Head of caudate nucleus (tissue), 42 donors: ENCODE measurements around the gene CLCN5.
A peak's percentile ranks its signal among the peaks of the same experiment; 100 is the strongest.

Source experiments
- DNase-seq, 42 donors: peaks; one replicate each; pipeline versions ENCODE4 v3.0.0 to v3.0.0-alpha.2; 2020 to 2021; ENCODE audit warnings: mixed read lengths in 7 of 42
- intact Hi-C: fragments of 100-400 bp; cut with DNase I; formaldehyde crosslinking; loops from one replicate; pipeline ENCODE4 v1.15.0; 2022

CLCN5 gene

DNA sequence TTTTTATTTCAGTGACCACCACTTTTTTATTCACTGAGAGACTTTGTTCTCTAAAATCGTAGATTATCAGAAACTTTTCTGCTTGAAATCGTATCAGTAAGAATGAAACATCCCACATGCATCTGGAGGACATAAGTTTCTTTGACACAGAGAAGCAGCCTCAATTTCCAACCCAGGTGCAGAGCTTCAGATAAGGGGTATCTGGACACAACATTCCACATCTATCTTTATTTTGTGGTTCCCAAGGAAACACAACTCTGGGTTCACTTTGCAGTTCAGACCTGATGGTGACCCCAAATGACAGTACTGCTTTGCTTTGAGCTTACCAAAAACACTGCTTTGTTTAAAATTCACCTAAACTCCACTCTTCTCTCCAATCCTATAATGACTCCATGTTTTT, 1.3 kb upstream of the CLCN5 start:
- DNase-seq, result no peak
- intact Hi-C loops, result no loop called here

DNA sequence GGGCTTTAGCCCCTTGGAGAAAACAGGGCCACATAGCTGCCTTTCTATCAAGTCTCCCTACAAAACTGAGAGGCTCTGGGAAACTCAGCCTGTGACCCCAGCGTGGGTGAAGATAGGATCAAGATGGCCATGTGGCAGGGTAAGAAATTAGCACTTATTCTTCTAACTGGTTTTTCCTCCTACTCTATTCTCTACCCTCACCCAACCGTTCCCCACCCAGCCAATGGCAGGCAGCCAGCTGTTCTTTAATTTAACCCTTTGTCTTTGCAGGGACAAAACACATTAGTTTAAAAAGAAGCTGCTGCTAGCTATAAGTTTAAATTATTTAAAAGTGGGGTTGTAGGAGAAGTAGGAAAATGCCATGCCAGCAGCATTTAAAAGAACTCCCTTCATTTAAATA, 2.8 kb downstream of the CLCN5 start:
- no peak for DNase-seq

DNA sequence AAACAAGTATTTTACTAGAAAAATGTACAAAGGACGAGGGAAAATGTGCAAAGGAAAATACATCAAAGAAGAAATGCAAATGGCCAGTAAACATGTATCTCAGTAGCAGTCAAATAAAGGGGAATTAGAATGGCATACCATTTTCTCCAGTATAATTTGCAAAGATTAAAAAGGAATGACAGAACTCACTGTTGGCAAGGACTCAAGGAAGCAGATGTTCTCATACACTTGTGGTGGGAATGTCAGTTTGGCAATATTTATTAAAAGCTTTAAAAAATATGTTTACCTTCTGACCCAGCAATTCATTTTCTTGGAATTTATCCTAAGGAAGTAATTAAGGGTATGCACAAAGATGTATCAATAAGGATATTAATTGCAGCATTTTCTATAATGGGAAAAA, 7.6 kb downstream of the CLCN5 start:
- intact Hi-C loops, result no loop called here
- DNase-seq, result no peak

More for the DNA sequence above, 2.8 kb downstream of the CLCN5 start:
- intact Hi-C loops, result no loop called here

DNA sequence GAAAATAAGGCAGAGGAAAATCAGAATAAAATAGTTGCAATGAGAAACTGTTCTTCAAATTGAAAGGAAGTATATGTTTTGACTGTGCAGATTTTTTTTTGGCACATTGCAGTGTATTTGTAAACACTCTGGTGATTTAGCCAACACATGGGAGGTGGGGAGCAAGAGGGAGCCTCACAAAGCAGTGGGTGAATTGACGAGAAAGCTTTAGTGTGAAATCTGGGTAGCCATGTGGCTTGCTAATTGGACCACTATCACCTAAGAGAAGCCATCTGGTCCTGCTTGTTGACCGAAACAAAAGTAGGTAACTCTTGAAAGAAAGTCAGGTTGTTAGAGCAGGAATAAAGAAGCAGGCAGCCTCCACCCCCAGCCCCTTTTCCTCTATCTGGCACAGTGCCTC, 10.4 kb downstream of the CLCN5 start:
- intact Hi-C loops, result no loop called here

DNA sequence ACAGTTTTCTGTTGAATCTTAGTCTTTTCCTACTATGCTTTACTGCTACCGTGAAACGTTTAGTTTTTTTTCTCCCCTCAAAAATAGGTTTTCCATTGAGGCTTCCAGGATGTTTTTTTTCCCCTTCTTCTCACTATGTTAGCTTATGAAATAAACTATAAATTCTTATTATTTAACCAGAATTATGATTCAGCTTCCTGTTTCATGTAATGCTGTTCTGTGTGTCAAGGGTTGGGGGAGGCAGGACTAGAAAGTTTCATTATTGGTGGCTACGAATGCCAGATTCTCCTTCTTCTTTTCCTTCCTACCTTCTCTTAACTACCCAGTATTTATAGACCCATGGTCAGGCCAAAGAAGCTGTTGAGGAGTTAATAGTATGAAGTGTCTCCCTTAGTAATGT, 11.8 kb downstream of the CLCN5 start:
- no peak for DNase-seq
- intact Hi-C loops, result no loop called here

More for the DNA sequence above, 10.4 kb downstream of the CLCN5 start:
- DNase-seq, result peak in 1 of 42 donors; percentile 6

DNA sequence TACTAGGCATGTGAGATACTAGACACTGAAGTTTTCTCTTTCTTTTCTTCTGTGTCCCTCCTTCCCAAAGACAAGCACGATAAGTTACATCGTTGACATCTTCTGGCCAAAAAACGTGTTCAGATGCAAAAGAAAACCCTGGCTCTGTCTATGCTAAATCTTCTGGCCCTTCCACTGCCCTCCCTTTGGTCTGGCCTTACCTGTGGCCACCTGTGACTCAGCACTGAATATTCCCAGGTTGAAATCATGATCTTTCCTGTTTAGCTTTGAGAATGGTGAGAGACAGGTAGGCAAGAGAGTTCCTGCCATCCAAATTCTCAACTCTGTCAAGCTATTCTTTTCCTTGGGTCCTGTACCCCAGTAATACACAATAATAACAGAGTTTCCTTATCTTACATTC, 12.3 kb downstream of the CLCN5 start:
- no peak for DNase-seq
- intact Hi-C loops, result no loop called here

DNA sequence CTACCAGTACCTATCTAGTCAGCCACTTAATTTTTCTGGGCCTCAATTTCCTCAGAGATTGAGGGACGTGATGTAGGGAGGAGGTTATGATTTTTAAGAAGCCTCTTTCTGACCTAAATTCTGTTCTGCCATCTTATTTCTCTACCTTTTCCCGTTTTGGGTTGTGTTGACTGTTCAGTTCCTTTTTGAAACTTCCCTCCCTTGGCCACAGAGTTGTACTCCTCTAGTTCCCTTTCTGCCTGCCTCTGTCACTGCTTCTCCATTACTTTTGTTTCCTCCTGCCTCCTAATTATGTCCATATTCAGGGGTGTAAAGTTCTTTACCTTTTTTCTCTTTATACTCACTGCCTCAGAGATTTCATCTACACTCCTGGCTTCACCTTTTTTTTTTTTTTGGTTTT, 25.4 kb downstream of the CLCN5 start:
- intact Hi-C loops, result no loop called here
- no peak for DNase-seq

DNA sequence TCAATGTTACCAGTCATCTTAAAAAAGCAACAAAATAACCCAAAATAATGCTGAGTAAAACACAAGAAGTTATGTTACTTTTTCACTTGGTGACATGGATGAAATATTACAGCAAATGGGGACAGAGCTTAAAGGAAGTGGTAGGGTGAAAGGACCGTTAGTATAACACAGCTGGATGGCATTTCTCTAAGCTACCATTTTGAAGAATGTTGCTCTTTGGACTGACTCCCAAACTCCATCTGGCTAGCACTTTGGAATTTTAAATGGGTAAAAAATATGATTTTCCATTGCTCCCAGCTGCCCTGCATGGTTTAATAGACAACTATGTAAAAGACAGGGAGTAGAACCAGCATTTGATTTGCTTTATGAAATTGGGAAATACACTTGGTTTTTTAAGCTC, 27.6 kb downstream of the CLCN5 start:
- DNase-seq, result no peak
- intact Hi-C loops, result no loop called here

DNA sequence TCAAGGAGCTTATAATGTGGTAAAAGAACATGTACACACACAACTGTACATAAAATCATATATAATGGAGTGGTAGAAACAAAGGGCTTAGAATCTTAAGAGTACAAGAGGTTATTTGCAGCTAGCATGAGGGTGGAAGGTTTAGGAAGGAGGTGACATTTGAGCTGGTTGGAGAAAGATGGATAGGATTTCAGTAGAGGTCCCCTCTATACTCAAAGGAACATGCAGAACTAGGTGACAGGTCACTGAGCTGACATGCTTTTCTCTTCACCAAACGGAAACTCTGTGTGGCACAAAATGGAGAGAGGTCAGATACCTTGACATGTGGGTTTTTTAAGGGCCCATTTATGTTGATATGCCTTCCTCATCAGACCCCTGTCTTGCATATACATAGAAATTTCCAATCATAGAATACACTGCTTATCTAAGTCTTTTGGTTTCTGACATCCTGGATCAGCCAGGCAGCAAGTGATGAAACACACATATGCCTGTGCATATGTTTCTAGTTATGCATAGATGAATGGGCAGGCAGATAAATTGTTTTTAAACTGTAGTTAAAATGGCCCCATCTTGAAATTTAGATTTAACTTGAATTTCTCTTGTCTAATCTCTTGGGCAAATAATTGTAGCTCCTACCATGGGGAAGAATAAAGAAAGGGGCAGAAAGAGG, 29.3 kb downstream of the CLCN5 start:
- intact Hi-C loops, result no loop called here

DNA sequence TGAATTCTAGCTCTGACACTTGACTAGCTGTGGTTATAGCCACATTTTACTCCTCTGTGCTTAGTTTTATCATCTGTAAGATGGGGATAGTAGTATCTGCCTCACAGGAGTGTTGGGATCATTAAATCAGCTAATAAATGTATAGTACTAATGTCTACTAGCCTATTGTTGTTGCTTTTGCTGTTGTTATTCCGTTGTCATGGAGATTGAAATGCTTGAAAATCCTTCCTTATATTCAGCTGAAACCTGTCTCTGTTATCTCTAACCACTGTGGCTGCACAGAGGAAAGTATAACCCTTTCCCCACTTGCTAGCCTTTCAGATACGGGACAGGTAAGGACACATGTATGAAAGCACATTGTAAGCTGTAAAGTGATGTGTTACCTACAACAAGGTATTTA, 33.9 kb downstream of the CLCN5 start:
- no peak for DNase-seq
- intact Hi-C loops, result no loop called here

More for the DNA sequence above, 29.3 kb downstream of the CLCN5 start:
- no peak for DNase-seq

DNA sequence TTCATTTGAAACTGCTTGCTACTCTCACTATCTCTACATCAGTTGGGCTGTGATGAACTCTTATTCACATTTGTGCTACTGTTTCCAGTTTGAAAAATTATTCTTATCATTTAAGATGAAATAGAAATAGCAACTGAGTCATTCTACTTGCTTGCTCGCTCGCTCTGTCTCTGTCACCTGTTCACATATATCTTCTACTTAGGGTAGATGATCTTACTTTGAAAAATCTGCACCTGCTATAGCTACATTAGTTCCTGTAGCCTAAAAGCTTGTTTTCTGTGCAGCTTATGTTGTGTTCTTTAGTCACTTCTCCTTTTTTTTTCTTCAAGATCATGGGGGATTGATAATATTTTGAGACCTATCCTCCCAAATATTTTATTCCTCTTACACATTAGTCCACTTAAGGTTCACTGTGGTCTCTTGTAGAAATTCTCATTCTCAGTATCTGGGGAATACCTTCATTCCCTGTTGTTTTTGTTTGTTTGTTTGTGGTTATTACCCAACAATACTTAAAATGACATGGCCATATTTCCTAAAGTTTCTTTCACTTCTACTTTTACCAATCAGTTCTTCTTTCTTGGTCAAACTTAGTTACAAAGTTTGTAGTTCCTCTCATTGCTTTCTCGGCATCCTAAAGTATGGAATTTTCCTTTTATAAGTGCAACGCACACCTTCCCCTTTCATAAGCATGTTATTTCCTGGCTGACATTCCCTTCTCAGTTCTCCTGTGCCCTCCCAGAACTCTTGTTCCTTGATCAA, 36.5 kb downstream of the CLCN5 start:
- no peak for DNase-seq
- intact Hi-C loops, result no loop called here

DNA sequence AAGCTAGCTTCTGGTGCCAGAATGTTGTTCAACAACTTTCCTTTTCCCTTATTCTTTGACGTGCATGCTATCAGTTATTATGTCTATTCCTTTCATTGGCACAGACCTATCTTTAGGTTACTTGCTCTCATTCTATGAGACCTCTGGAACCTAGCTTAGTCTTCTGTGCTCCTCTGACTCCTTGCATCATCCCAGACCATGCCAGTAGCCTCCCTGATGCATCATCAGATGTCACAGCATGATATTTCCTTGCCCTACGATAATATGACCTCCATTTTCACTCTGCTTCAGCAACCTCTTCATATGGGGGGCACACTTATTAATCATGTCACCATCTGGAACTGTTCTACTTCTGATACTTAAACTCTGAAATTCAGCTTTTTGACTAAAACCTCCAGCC, 37.2 kb downstream of the CLCN5 start:
- intact Hi-C loops, result no loop called here

DNA sequence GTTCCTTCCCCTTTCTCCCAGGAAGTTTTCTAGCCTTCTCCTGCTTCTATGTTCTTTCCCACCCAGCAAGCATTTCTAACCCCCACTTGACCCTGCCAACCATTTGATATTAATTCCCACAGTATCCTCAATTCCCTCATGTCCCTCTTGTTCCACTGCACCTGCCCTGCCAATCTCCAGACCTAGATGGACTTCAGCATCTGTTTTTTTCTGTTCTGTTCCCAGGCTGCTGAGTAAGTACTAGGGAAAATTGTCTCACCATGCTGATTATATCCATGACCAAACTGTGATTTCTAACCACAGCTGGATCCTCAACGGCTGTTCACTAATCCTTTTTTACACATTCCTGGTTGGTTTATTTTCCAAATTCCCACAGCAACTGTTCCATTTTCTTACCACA, 37.7 kb downstream of the CLCN5 start:
- intact Hi-C loops, result no loop called here
- DNase-seq, result no peak

More for the DNA sequence above, 37.2 kb downstream of the CLCN5 start:
- DNase-seq, result no peak

DNA sequence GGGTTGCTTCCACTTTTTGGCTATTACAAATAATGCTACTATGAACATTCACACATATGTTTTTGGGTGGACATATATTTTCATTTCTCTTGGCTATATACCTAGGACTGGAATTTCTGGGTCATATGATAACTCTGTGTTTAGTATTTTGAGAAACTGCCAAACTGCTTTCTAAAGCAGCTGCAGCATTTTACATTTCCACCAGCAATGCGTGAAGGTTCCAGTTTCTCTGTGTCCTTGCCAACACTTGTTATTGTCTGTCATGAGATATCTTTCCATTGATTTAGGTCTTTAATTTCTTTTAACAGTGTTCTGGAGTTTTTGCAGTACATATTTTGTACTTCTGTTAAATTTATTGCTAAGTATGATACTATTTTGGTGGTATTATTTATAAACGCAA, 48.3 kb downstream of the CLCN5 start:
- DNase-seq, result no peak
- intact Hi-C loops, result no loop called here

DNA sequence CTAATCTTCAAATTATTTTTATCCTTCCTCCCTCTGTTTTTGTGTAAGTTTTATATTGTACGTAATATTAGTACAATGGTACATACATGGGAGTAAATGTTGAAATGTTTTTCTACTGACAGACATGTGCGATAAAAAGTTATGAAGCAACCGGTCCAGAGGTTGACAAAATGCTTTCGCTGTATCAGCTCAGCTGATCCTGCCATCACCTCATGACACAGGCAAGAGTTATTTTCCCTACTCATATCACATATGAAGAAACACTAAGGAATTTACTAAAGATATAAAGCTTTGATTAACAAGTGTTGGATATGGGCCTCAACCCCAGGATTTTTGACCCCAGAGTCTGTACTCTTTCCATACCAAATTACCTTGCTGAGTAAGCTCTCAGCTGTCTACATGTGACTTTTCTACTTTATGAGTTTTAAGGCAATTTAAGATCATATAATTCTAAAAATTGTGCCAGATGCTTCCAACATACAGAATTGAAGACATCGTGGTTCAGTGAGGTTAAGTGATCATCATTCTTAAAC, 50.0 kb downstream of the CLCN5 start:
- intact Hi-C loops, result no loop called here
- DNase-seq, result no peak

DNA sequence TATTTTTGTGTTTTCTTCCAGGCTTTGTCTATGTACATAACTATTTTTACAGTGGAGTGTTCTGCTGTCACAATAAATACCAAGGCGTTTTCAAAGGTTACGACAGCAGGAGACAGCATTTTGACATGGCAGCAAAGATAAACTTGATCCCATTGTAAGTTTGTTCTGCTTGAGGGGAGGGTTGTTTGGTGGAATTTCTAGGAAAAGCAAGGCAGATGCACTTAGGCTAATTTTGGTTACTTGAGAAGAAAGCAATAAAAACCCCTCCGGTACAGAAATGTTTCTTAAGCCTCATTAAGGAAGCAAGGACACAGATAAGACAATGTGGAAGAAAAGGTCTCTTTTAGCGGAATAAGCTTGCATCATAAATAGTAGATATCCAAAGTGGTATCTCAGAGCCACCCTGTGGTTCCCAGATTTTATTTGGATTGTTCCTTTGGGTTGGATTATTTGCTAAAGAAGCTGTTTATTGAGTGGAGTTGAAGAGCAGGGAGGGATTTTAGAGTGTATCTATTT, 54.3 kb downstream of the CLCN5 start:
- intact Hi-C loops, result no loop called here
- DNase-seq, result no peak

DNA sequence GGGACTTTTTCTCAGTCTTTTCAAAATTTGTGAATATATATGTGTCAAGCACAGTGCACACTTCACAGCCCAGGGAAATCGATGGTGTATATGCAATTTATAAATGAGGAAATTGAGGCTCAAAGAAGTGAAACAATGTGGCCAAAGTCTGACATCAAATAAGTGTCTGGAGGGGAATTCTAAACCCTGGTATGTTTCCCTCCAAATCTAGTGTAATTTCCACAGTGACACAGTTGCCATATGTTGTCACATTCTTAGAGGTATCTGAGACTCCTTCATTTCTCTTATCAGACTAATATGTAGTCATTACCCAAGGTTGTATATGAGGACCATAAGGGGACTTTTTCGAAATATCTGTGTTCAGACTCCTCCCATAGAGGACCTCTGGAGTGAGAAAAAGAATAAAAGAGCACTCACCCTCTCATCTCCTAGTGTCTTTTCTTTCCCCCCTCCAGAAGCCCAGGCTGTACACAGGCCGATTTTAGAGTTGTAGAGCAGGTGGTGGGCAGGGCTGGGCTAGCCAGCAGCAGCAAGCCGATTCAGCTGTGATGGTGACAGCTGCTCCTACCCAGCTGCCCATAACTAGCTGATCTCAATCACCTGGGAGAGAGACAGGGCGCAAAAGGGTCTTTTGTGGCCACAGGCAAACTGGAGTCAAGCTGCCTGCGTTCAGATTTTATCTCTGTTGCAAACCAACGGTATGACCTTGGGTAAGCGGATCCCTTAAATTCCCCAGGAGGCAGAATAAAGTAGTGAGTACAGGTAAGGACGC, 55.1 kb downstream of the CLCN5 start:
- DNase-seq, result no peak
- intact Hi-C loops, result no loop called here

DNA sequence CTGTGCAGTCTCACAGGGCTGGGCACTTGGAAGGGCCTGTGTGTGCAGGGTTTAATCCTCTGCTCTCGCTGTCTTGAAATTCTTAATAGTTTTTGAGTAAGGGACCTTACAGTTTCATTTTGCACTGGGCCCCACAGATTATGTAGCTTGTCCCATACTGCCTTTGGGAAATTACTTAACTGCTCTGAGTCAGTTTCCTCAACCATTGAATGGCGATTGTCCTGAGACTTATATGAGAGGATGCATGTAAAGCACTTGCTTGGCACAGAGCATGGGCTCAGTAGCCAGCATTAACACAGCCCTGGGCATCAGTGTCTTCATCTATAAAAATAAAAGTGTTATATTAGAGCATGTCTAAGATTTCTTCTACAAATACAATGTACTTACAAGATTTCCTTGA, 55.8 kb downstream of the CLCN5 start:
- intact Hi-C loops, result no loop called here
- DNase-seq, result no peak

DNA sequence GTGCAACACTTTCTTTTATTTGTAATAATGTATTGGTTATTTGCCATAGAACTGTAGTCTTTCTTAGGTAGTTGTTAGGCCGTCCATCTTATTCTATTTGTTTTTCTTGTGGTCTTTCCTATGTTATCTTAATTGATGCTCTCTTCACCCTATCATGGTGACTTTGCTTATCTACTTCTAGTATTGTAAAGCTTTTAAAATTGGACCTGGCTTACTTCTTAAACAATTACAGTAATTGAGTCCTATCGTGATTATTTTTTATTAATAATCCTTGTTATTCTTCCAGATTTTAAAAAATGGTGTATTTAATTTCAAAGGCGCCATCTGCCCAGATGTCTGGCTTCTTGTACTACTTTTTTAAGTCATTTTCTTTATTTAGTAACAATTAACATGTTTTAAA, 63.7 kb downstream of the CLCN5 start:
- DNase-seq, result no peak
- intact Hi-C loops, result no loop called here

DNA sequence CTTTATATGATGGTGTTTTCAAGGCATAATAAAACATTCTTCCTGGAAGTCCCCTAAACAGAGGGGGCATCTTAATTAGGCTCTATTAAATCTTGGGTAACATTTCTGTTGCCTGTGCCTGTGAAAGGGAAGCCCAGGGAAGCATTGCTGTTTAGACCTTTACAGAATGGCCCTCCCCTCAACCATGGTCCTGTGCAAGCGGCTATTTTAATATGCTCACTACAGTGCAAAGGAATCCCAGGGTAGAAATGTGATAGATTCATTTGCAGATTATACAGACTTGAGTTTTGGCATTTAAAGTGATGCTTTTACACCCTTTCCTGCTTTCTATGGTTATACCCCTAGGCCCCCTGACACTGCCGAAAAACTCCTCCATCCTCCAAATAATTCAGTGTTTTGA, 65.3 kb downstream of the CLCN5 start:
- no peak for DNase-seq
- intact Hi-C loops, result no loop called here
